Renal pelvis (tissue), 4 donors: ENCODE measurements around the gene CHRNA1. TPM values are rescaled to one million over a fixed set of nuclear protein-coding genes. Genes with fewer than 3 reads are reported as not detected.

ENCODE experiments used
- DNase-seq: peaks from one replicate; pipeline ENCODE4 v3.0.0-alpha.2; 2013
- polyA plus RNA-seq, 3 donors: library from polyadenylated mRNA; unstranded; fragments of 120-200 nt; gene quantifications; one replicate each; pipeline ENCODE4 v1.2.1, GENCODE V29; 2013; ENCODE audit not compliant: insufficient read length in 3 of 3

CHRNA1 gene
- polyA plus RNA-seq, 3 donors, result 0.93 to 4.3 (median 3.3) TPM

DNA sequence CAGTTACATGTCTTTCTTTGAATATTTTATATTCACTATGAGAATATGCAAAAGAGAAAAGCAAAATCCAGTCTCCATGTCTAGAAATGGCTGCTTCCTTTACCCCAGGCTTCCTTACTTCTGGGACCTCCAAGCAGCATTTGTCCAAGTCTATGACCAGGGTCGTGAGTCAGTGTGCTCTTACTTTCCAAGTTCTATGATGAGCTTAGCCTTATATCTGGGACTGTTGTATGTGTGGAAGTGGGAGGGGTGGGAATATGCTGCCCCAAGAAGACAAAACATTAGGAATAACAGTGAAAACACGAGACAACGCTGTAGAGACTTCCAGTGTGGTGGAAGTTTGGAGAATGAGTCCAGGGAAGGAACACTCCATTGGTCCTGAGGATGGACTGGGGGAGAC is 21.2 kb upstream of the CHRNA1 start:
- no peak for DNase-seq

DNA sequence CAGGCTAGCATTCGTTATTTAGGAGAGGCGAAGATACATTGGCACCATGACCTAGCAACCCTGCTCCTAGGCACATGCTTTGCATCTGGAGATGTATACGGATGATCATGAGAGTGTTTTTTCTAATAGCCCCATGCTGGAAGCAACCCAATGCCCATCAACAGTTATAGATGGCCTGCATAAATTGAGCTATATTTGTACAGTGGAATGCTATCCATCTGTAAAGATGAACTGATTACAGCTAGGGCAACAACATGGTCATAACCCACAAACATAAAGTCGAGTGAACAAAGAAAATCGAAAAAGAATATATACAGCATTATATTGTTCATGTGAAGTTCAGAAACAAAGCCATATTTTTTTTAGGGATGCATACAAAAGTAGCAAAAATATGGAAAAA is 20.6 kb upstream of the CHRNA1 start:
- no peak for DNase-seq

DNA sequence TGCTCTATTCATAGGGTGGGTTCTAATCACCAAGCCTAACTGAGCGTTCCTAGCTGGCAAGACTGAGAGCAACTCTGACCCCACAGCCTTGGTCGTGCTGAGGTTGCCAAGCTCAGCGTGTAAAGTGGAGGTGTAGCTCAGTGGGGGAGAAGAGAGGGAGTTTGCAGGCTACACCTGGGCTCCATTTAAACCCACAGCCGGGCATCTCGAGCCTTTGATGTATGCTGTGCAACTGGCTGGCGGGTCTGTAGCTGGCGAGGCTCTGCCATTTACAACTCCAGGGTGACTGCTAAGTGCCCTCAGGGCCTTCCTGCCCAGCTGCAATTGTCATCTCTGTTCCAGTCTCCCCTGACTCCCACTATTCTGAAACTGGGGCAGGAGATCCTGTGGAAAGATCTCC is 20.0 kb upstream of the CHRNA1 start:
- no peak for DNase-seq

DNA sequence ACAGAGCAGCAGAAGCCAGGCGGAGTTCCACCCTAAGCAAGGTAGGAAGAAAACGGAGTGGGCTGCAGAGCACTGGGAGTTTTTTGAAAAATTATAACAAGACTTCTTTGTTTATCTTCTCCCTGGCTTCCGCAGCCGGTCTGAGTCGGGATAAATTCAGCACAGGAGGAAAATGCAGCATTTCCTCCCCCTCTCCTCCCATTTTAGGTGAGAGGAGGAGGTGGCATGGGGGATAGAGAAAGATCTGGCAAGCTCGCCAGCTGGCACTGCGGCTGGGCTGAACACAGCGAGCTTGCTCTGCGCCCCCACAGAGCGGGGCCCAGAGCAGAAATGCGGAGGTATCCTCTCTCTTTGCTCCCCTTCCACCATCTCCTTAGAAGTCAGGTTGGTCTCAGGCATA is 17.7 kb upstream of the CHRNA1 start:
- DNase-seq, result no peak

DNA sequence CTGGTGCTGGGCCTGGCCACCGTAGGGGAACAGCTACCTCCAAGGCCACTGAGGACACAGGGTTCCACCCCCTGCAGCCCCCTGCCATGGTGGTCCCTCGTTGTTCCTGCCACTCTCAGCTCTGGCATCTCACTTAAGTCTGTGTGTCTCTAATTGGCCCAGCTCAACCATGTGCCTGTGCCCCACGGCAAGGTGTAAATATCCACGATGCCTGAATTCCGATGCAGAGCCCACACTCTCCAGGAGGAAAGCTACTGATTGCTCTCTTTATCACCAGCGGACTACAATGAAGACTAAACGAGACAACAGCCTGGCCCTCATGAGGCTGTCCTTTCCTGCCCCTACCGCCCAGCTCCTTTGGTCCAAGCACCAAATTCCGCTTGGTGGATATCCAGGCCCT is 17.0 kb upstream of the CHRNA1 start:
- DNase-seq, result no peak

DNA sequence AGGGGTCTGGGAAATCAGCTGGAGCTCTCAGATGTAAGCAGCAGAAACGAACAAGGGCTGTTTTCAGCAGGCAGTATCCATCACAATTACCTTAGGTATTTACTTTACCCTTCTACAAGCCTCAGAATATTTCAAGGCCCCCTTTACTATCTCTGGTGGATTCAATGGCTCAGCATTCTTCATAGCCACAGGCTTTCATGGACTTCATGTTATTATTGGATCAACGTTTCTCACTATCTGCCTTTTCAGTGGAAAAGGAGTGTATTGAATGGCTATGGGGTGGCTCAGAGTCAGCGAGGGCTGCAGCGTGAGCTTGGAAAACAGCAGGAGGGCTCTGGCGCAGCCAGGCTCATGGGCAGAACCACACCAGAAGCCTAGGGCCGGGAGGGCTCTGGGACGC is 16.6 kb upstream of the CHRNA1 start:
- DNase-seq, result no peak

DNA sequence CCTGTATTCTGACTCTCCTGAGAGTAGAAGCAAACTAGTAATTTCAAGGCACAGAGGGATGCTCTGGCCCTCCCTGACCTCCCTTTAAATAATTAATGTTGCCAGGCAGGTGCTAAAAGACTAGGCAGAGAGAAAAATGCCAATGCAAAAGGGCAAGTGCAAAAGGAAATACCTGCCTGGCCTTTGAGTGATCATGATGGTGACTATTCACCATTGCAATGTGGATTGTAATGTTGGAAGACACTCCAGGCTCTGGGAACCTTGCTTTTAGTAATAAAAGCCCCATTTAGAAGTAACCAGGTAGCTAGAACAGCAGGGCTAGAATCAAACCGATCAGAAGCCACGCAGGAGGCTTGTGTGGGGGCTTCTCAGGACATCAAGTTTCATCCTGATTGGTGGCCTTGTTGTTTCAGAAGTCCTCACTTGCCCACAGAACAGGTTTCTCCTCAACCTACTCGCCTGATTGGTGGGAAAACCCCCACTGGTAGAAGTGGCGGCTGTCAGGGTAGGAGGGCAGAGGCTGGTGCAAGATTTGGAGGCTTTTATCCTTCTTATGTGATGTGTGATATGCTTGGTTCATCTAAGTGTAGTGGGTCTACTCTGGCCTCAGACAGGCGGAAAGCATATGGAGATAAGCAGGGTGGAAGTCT is 16.0 kb upstream of the CHRNA1 start:
- no peak for DNase-seq

DNA sequence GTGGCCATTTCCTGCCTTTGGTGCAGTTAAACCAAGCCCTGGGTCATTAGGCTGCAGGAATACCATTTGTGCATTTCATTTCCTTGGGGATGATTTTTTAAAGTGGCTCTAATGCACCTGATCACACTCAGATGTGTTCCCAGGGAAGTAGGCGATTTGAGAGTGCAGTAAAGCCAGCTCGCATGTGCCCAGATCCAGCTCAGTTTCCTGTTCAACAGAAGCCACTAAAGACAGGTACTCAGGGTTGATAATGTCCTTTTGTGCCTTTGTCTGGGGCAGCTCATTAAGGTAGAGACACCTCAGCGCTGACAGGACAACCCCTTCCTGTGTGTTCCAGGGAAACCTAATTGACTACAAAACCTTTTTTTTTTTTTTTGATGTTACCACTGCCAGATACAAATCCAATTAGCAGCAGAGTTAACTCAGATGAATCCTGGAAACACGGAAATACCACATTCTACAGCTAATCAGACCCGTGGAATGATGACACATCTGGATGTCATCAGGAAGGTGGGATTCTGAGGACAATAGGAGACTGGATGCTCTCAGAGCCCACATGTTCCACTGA is 15.2 kb upstream of the CHRNA1 start:
- DNase-seq, result no peak

DNA sequence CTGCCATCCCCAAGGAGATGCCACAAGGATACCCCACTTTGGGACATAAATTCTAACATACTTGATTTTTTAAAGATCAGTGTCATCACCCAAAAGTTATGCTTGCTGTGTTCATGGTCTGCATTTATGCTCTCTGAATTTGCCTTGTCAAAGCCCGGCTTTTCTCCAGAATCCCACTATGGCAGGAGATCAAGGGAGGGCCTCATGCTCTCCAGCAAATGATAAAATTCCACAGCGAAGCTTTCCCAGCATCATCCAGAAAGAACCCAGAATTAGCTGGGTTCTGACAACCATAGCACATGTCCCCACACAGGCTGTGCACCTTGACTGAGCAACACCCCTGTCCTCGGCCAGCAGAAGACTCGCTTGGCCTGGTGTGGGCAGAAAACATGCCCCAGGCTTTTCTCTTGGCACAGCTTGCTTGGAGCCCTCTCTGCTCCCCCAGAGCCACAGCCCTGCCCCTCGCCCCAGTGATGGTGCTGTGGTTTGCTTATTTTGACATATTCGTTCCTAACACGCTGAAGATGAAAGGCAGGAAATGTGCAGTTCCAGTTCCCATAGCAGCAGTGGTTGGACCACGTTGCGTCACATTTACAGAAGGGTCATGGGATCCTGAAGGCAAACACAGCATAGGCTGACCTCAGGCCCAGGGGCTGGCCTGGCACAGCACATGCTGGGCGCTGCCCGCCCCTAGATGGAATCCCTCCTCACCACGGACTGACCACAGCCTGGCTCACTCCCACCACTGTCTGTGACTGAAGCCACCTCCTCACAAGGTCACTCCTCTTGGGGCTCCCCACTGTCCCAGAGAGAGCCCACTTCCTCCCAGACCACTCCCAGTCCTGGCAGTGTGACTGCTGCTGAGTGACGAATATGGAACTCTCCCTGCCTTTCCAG is 14.1 kb upstream of the CHRNA1 start:
- no peak for DNase-seq

DNA sequence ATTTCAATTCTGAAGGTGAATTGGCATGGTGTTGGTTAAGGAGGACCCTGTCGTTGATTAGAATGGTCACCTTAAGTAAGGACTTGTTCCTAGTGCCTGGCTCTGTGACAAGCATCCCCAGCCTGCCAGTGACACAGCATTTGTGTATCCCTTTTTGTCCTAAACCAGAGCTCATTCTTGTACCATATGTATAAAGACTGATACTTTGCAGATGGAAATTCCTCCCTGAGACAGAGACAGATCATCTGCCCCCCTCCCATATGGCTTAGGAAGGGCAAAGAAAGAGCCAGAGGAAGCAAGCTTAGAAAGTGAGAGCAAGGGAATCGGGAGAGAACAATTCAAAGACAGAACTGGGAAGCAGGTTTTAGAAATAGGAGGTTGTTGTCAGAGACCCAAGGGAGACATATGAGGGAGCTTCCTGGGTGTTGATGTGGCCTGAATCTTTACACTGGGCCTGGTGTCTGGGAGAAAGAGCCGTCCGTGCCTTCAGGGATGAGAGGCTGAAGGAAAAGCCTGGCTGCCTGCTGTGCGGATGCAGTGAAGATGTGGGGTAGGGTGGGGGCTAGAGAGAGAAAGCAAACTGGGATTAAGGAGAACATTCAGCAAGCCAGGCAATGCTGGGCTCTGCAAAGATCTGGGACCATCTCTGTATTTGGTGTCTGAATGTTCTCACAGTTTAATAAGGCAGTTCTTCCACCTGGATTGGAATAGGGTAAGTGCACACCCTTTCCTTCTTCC is 13.2 kb upstream of the CHRNA1 start:
- DNase-seq, result no peak

DNA sequence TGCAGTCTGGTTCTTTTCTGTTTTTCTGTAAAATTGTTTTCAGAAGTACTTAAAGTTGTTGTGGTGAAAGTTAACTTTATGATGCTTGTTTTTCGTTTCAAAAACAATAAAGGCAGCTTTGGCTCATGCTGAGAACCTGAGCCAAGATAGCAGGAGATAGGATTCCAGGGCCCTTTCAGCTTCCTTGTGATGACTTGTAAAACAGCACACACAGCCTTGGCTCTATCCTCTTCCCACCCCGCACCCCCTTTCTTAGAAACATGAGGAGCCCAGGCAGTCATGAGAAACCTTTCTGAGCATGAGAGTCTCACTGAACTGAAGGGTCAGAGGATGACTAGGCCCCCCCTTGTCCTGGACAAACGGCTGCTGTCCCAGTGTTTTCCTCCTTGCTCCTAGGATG is 12.4 kb upstream of the CHRNA1 start:
- DNase-seq, result no peak

DNA sequence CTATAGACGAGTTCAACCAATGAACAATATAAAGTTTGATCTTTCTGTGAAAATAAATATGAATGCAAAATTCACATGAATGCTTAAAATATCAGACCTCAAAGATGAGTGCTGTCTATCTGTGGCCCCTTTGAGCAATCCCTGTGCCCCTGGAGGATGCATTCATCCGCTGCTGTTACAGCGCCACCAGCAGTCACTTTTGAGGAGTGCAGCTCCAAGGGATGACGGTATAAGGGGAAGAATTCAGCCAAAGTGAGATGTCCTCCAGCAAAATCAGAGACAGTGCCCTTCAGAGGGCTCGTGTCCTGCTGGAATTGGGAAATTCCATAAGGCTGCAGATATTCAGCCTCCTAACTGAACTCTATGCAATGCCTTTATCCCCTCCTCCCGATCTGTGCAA is 12.0 kb upstream of the CHRNA1 start:
- DNase-seq, result no peak

DNA sequence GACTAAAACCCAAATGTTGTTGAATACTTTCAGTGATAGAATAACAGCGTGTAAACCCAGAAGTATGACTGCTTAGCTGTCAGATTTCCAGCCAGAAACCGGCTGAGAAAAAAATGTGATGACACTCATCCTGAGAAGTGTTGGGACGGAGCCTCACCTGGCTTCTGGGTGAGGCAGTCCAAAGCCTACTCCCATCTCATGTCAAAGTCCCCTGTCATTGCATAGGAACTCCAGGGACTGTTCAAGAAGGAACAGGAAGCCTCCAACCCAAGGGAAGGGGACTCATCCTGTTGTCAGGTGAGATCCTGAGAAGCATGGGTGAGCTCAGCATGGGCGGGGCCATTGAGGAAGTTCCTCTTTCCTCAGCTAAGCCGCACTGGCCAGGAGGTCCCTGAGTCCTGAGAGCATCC is 11.3 kb upstream of the CHRNA1 start:
- no peak for DNase-seq

DNA sequence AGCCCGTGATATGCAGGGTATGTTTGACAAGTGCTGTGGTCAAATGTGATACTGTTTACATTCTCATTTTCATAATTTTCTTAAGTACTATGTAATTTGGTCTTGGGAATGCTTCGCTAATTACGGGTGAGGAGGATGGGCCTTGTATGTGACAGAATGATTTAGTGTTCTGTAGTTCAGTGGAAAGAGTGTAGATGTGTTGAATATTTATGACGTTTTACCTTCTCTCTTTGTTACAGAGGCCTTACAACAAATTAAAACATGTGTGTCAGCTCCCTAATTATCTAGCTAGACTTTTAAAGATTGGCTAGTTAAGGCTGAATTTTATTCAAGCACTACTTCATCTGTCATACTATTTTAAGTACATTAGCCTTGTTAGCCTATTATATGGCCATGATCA is 10.6 kb upstream of the CHRNA1 start:
- DNase-seq, result no peak

DNA sequence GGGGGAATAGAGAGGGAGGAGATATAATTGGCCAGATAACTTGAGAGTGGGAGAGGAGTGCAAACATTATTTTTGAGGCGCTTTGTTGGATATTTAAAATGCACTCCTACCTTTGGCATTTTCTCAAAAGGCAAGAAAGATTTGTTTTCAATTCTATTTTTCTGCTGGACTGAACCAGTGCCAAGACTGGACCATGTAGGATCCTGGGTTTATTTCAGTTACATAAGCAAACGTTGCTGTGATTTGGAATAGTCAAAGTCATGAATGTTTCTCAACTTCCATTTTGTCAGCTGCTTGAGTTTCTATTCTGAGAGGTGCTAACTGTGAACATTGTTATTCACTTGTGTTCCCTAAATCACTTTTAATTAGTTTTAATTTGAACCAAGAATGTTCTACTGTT is 8.9 kb upstream of the CHRNA1 start:
- DNase-seq, result no peak

DNA sequence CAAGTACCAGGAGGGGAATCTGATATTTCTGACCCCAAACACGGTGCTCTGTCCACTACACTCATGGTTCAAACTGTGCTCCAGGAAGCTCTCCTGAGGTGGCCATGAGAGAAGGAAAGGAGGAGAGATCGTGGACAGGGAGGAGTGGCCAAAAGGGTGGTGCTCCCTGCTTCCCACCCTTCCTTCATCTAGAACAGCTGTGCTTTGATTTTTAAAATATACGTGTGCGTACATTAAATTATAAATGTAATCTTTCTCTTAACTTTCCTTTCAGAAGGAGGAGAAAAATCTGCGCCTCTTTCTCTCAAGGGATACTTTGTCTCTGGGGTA is 8.2 kb upstream of the CHRNA1 start:
- no peak for DNase-seq

DNA sequence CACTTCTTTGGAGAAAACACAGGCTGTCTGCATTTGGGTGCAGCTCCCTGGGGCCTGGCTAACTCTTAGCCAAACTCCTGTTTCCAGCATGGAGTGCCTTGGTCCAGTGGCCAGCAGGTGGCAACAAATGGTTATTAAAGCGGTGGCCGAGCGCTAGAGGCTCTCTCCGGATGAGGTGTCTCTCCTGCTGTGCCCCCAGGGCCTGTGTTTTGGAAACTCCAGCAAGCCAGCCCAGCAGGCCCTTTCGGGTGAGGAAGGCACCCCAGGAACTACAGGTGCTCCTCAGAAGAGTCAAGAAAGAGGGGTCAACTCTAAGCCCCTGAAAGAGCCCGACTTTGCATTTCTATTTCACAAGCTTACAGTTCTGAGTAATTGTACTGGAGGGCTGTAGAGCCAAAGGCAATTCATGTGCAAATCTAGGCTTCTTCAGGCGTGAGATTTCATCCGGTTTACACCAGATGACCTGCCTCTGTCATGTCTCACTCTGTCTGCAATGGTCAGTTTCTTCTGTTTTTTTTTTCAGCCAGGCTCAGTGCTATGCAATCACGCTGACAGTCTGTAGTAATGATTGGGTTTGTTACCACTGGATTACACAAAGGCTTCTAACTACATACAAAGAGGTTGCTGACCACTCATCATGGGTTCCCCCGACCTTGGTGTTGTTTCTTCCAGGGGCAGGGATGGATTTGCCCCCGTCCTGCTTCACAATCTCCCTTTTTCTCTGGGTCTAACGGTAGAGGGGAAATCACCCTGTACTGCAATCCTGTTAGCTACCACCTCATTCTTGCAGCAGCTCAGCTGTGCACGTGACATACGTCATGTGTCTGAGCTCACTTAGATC is 7.6 kb upstream of the CHRNA1 start:
- peak; percentile 73 for DNase-seq

DNA sequence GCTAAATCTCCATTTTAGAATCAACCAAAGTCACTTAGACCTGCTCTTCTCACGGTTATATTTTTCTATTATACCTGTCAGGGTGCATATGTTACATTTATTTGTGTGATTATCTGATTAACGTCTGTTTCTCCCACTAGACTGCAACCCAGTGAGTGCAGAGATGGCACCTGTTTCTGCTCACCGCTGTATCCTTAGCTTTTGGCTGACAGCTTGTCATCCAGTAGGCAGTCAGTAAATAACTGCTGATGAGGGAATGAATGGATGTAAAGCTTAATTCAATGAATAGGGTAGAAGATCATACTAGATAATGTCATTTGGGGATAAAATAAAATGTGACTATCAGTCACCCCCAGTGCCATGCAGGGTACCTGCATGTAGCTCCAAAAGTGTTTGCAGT is 6.9 kb upstream of the CHRNA1 start:
- no peak for DNase-seq

DNA sequence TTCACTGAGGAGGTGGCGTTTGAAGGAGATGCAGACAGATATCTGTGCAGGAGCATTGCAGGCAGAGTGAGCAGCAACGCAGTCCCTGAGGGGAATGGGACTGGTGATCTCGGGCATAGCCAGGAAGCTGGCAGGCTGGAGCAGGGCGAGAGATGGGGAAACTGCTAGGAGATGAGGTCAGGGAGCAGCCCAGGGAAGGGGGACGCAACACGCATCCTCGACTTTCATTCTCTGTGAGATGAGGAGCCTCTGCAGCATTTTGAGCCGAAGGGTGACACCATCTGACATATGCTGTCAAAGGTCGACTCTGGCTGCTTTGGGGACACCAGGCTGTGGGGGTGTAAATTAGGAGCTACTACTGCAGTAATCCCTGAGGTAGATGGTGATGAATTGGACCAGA is 4.3 kb upstream of the CHRNA1 start:
- no peak for DNase-seq

DNA sequence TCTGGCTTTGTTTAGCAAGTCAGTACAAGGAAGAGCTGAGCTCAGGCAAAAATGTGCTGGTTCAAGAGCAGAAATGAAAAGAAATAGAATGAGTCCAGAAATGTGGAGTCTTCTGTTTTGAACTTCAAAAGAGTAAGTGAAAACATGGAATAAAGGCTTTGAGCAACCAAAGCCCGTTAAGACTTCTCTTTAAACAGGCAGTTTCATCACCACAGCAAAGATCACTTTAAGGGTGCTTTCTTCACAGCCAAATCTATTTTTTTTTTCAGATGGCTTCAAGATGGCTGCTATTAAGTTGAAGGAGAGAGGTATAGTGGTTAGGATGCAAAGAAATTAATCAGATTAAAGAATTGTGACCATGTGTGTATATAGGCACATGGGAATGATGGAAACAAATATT is 2.0 kb upstream of the CHRNA1 start:
- no peak for DNase-seq

DNA sequence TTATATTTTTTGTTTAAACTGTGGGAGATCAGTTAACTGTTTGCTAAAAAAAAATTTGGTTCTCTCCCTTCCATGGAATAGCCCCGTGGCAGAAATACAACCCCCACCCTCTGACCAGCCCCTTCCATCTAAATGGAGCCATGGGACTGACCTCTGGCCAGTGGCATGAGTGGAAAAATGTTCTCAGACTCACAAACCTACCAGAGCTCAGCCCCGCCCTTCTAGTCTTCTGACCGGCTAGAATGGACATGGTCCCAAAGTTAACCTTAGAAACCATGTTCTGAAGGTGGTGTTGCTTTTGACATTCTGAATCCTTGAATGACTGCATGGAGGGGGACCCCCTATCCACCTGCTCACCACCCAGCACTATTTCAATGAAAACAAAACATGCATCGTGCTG is 1.3 kb upstream of the CHRNA1 start:
- no peak for DNase-seq

DNA sequence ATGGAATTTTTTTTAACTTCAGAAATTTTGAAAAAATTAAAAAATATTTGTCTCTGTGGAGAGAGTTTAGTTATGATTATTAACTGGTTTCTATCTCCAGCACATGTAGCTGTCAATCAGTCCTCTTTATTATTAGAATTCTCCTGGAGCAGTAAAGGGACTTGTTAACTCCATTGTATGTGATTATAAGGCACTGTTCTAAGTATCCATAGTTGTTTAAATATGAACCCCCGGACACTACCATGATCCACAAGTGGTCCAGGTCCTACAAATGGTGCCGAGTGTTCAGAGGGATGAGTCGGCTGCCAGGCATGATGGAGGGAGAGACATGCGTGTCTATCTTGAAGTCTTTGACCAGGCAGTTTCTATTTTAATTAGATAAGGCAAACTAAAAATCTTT is 492 bp downstream of the CHRNA1 start:
- no peak for DNase-seq
